Upper lobe of left lung (tissue), 4 donors: Measurements from ENCODE around the gene NFAT5.

ENCODE experiments used
- CTCF ChIP-seq, 6 experiments: fragments of 450-650 bp in 4 of 6; fragments of 200-600 bp in 2 of 6; sonication (generic) in 2 of 6; IDR thresholded peaks; one replicate each; pipeline ENCODE4 v1.5.1; 2016 to 2019; ENCODE audit warnings: antibody characterized with exemption in 6 of 6
- EP300 ChIP-seq, 4 donors: sonication (generic); formaldehyde crosslinking; IDR thresholded peaks; one replicate each; pipeline ENCODE4 v1.5.1; 2017; ENCODE audit warnings: antibody characterized with exemption in 4 of 4, control low read depth in 2 of 4
- POLR2A ChIP-seq, 4 donors: fragments of 450-650 bp; IDR thresholded peaks; one replicate each; pipeline ENCODE4 v1.5.1; 2016 to 2017; ENCODE audit warnings: antibody characterized with exemption in 4 of 4, mild to moderate bottlenecking in 2 of 4
- POLR2AphosphoS5 ChIP-seq, 2 donors: sonication (generic); formaldehyde crosslinking; IDR thresholded peaks; one replicate each; pipeline ENCODE4 v1.5.1; 2017; ENCODE audit warnings: antibody characterized with exemption in 2 of 2

GRCh38 chr16:69698404-69698803 lies 132.6 kb downstream of the NFAT5 start:
- TF ChIP-seq CTCF (IDR thresholded peaks at IDR 0.05) = no peak
- no peak for TF ChIP-seq POLR2A (IDR thresholded peaks at IDR 0.05)
- no peak for TF ChIP-seq EP300 (IDR thresholded peaks at IDR 0.05)
- no peak for TF ChIP-seq POLR2AphosphoS5 (IDR thresholded peaks at IDR 0.05)
